ENCODE measurements around the gene PIR. TPM values are rescaled to one million over a fixed set of nuclear protein-coding genes. Genes with fewer than 3 reads are reported as not detected.

Gene PIR
- 23.6 and 36.2 TPM in 2 replicates for total RNA-seq (ENCODE audit: low replicate concordance)
- long read RNA-seq, transcript PIR-202 (10 exons, 1,539 nt): minor isoform, 19 of 140 reads
- long read RNA-seq, transcript PIR-201 (10 exons, 1,282 nt): major isoform, 101 of 140 reads
- long read RNA-seq, partial matches to known transcripts: 5 of 140 reads
- long read RNA-seq, other reads (novel, unspliced or antisense): 15 of 140 reads

GRCh38 chrX:15493118-15493962 is at the start of gene PIR:
Gene PIR, minus strand, starts transcription at chrX:15493333. Its CDS starts 2,076 bp downstream, at chrX:15491257.
- Mint-ChIP-seq H3K27me3 (peaks cover 5% of the 10 kb centered on the region), H3K4me1 (ENCODE audit: unreplicated experiment) (peaks cover 18% of the 10 kb centered on the region), H3K4me3 (peak within 1 kb of the TSS; percentile 93), H3K9me3 (no peaks in the 10 kb centered on the region), H3K36me3 (peaks cover 12% of the 10 kb centered on the region), H3K27ac (peak within 1 kb of the TSS; percentile 92)
- TF ChIP-seq CTCF (conservative IDR thresholded peaks at IDR 0.05): peak; percentile 64
- peak; percentile 90 for DNase-seq (ENCODE audit: extremely low spot score, unreplicated experiment)

DNA sequence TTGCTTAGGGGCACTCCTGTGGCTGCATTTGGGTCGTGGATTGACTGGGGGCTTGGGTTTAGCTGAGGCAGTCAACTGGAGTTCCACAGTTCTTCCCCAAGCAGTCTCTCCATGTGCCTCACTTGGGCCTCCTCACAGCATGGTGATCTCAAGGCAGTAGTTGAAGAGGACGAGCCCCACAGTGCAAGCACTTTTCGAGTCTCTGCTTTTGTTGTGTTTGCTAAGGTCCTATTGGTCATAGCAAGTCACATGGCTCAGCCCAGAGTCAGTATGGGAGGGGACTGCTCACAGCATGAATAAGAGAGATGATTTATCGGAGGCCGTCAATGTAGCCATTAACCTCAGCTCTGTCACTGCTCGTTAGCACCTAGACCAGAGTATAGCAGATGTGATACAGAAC is 37.2 kb upstream of the PIR start:
- Mint-ChIP-seq H3K27me3 (peaks cover 7% of the 10 kb centered on the region), H3K4me1 (ENCODE audit: unreplicated experiment) (peaks cover 9% of the 10 kb centered on the region), H3K36me3 (no peaks in the 10 kb centered on the region), H3K27ac (no peak overlapping the region), H3K4me3 (no peak overlapping the region), H3K9me3 (no peaks in the 10 kb centered on the region)
- no peak for DNase-seq (ENCODE audit: extremely low spot score, unreplicated experiment)
- no peak for TF ChIP-seq CTCF (conservative IDR thresholded peaks at IDR 0.05)

GRCh38 chrX:15529165-15529564 is 36.0 kb upstream of the PIR start:
- no peak overlapping the region for H3K4me3 Mint-ChIP-seq
- no peak overlapping the region for H3K27ac Mint-ChIP-seq
- peaks cover 15% of the 10 kb centered on the region for H3K4me1 Mint-ChIP-seq (ENCODE audit: unreplicated experiment)
- no peak for DNase-seq (ENCODE audit: extremely low spot score, unreplicated experiment)
- H3K27me3 Mint-ChIP-seq: peaks cover 7% of the 10 kb centered on the region
- no peaks in the 10 kb centered on the region for H3K9me3 Mint-ChIP-seq
- TF ChIP-seq CTCF (conservative IDR thresholded peaks at IDR 0.05): no peak
- H3K36me3 Mint-ChIP-seq: no peaks in the 10 kb centered on the region

- peaks cover 16% of the 10 kb centered on the region for H3K4me1 Mint-ChIP-seq (ENCODE audit: unreplicated experiment)
- no peaks in the 10 kb centered on the region for H3K9me3 Mint-ChIP-seq
- DNase-seq (ENCODE audit: extremely low spot score, unreplicated experiment): no peak
- H3K27me3 Mint-ChIP-seq: peaks cover 8% of the 10 kb centered on the region
- no peak overlapping the region for H3K27ac Mint-ChIP-seq
- no peaks in the 10 kb centered on the region for H3K36me3 Mint-ChIP-seq
- TF ChIP-seq CTCF (conservative IDR thresholded peaks at IDR 0.05): no peak
- H3K4me3 Mint-ChIP-seq: no peak overlapping the region
Measured at GRCh38 chrX:15525664-15526416, 32.7 kb upstream of the PIR start.

GRCh38 chrX:15524417-15524816 is 31.3 kb upstream of the PIR start:
- Mint-ChIP-seq H3K4me3 (no peak overlapping the region), H3K27ac (no peak overlapping the region), H3K36me3 (no peaks in the 10 kb centered on the region), H3K27me3 (peaks cover 8% of the 10 kb centered on the region), H3K4me1 (ENCODE audit: unreplicated experiment) (peaks cover 16% of the 10 kb centered on the region), H3K9me3 (no peaks in the 10 kb centered on the region)
- no peak for TF ChIP-seq CTCF (conservative IDR thresholded peaks at IDR 0.05)
- no peak for DNase-seq (ENCODE audit: extremely low spot score, unreplicated experiment)
